K562 (cell line): ENCODE results near the gene GTF3C6.
A peak's percentile ranks its signal among the peaks of the same experiment; 100 is the strongest.

Source experiments
- KDM1A ChIP-seq, 2 experiments: fragments of 450-650 bp; IDR thresholded peaks; 2 replicates each; pipeline ENCODE4 v1.6.1; 2016; ENCODE audit warnings: mild to moderate bottlenecking in 2 of 2
- ZNF707 ChIP-seq: fragments of 250-450 bp; sonication (Bioruptor Pico); conservative IDR thresholded peaks from 2 replicates; pipeline ENCODE4 v1.8.0; 2022; ENCODE audit warnings: inconsistent platforms, mild to moderate bottlenecking, moderate library complexity
- TF ChIP-seq, protein P1 (sequence below), 3 experiments: IDR thresholded peaks in 2 of 3; conservative IDR thresholded peaks in 1 of 3; 2 replicates each; pipeline ENCODE4 v1.5.1; 2011 to 2012; ENCODE audit warnings: low read length in 3 of 3, mild to moderate bottlenecking in 3 of 3, control low read depth in 2 of 3, improper control_type of control experiment in 1 of 3, inconsistent platforms in 1 of 3, low read depth in 1 of 3, mixed read lengths in 1 of 3, moderate library complexity in 1 of 3; ENCODE audit not compliant: insufficient read depth in 2 of 3
- TF ChIP-seq, protein P2 (sequence below): sonication (generic); formaldehyde crosslinking; IDR thresholded peaks from 2 replicates; pipeline ENCODE4 v1.8.1; 2023; ENCODE audit warnings: mild to moderate bottlenecking, missing genetic modification reagents

DNA sequence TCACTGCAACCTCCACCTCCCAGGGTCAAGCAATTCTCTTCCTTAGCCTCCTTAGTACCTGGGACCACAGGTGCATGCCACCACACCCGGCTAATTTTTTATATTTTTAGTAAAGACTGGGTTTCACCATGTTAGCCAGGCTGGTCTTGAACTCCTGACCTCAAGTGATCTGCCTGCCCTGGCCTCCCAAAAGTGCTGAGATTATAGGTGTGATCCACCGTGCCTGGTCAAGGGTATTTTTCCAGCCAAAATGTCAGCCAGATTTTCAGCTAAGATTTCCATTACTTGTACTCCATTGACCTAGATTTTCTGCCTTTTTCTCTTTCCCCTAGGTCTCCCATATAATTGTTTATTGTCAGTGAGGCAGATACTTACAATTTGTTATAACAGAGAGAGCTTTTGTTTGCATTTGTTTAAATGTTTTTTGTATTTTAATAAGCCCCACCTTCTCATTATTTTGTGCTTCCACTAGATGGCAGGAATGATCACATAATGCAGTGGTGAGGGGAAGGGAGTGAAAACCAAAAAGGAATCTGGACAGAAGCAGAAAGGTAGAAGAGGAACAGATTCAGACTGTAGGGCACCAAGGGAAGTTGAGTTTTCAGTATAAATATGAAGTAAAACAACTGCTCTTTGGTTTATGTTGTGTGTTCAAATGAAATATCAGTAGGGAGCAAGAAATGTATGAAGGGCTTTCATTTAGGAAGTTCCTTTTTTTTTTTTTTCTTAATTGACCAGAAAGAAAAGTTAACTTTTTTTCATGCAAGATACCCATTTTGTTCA, 53.0 kb downstream of the GTF3C6 start:
- TF ChIP-seq KDM1A (IDR thresholded peaks at IDR 0.05) = no peak
- TF ChIP-seq, protein P1, sequence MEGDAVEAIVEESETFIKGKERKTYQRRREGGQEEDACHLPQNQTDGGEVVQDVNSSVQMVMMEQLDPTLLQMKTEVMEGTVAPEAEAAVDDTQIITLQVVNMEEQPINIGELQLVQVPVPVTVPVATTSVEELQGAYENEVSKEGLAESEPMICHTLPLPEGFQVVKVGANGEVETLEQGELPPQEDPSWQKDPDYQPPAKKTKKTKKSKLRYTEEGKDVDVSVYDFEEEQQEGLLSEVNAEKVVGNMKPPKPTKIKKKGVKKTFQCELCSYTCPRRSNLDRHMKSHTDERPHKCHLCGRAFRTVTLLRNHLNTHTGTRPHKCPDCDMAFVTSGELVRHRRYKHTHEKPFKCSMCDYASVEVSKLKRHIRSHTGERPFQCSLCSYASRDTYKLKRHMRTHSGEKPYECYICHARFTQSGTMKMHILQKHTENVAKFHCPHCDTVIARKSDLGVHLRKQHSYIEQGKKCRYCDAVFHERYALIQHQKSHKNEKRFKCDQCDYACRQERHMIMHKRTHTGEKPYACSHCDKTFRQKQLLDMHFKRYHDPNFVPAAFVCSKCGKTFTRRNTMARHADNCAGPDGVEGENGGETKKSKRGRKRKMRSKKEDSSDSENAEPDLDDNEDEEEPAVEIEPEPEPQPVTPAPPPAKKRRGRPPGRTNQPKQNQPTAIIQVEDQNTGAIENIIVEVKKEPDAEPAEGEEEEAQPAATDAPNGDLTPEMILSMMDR (IDR thresholded peaks at IDR 0.05 in 2 of 3, conservative IDR thresholded peaks at IDR 0.05 in 1 of 3; ENCODE audit: insufficient read depth in 2 of 3, low read depth in 1 of 3, low read length in 3 of 3) = peak; percentile 36 to 74 (median 52); a peak in 5 of 6 replicates
- TF ChIP-seq, protein P2, sequence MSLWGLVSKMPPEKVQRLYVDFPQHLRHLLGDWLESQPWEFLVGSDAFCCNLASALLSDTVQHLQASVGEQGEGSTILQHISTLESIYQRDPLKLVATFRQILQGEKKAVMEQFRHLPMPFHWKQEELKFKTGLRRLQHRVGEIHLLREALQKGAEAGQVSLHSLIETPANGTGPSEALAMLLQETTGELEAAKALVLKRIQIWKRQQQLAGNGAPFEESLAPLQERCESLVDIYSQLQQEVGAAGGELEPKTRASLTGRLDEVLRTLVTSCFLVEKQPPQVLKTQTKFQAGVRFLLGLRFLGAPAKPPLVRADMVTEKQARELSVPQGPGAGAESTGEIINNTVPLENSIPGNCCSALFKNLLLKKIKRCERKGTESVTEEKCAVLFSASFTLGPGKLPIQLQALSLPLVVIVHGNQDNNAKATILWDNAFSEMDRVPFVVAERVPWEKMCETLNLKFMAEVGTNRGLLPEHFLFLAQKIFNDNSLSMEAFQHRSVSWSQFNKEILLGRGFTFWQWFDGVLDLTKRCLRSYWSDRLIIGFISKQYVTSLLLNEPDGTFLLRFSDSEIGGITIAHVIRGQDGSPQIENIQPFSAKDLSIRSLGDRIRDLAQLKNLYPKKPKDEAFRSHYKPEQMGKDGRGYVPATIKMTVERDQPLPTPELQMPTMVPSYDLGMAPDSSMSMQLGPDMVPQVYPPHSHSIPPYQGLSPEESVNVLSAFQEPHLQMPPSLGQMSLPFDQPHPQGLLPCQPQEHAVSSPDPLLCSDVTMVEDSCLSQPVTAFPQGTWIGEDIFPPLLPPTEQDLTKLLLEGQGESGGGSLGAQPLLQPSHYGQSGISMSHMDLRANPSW (CRISPR knock-in tag) = no peak
- TF ChIP-seq ZNF707 (CRISPR knock-in tag) = no peak
